ENCODE measurements around the gene HEATR3.
A peak's percentile ranks its signal among the peaks of the same experiment; 100 is the strongest.
"Not testable (repeated sequence)": the region's sequence is repeated elsewhere in the genome, so short reads cannot be mapped to it uniquely, and the experiment has no call there.

HEATR3 gene

DNA sequence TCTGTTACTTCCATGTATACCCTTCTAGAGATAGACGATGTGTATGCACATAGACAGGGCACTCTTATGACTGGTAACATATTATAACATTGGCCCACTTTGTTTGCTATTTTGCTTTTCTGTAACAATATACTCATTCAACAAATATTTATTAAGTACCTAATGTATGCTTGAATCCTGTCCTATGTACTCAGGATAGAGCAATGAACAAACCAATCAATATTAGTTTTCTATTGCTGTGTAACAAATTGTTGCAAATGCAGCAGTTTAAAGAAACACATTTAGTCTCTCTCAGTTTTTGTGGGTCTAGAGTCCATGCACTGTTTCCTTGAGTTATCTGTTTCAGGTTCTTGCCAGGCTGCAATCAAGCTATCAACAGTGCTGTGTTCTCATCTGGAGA lies 57.6 kb downstream of the HEATR3 start:
- Histone ChIP-seq H3K4me3 (ENCODE audit: low read length) (no peak overlapping the region), H3K9ac (ENCODE audit: low read length) (no peak overlapping the region), H3K36me3 (ENCODE audit: control insufficient read depth, insufficient read depth, low read length) (no peaks in the 10 kb centered on the region), H3K27ac (ENCODE audit: low read depth, low read length) (no peak overlapping the region), H3K27me3 (ENCODE audit: control insufficient read depth, insufficient read depth, low read length) (no peaks in the 10 kb centered on the region), H3K4me1 (ENCODE audit: control insufficient read depth, insufficient read depth, low read length) (no peaks in the 10 kb centered on the region)

DNA sequence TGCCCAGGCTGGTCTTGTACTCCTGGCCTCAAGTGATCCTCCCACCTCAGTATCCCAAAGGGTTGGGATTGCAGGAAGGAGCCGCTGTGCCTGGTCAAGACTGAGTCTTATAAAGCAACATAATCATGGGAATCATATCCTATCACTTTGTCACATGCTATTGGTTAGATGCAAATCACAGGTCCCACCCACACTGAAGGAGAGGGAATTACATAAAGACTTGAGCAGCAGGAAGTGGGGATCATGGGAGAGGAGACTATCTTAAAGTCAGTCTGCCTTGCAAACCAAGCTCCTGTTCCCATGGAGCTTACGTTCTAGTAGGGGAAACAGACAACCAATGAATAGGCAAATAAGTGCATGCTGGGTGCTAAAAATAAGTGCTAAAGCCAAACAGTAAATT lies 59.0 kb downstream of the HEATR3 start:
- H3K27ac ChIP-seq (ENCODE audit: low read depth, low read length) = no peak overlapping the region
- no peaks in the 10 kb centered on the region for H3K36me3 ChIP-seq (ENCODE audit: control insufficient read depth, insufficient read depth, low read length)
- H3K9ac ChIP-seq (ENCODE audit: low read length) = no peak overlapping the region
- H3K27me3 ChIP-seq (ENCODE audit: control insufficient read depth, insufficient read depth, low read length) = no peaks in the 10 kb centered on the region
- no peak overlapping the region for H3K4me3 ChIP-seq (ENCODE audit: low read length)
- no peaks in the 10 kb centered on the region for H3K4me1 ChIP-seq (ENCODE audit: control insufficient read depth, insufficient read depth, low read length)

- Histone ChIP-seq H3K4me3 (ENCODE audit: low read length) (no peak overlapping the region), H3K27ac (ENCODE audit: low read depth, low read length) (no peak overlapping the region), H3K27me3 (ENCODE audit: control insufficient read depth, insufficient read depth, low read length) (no peaks in the 10 kb centered on the region), H3K36me3 (ENCODE audit: control insufficient read depth, insufficient read depth, low read length) (no peaks in the 10 kb centered on the region), H3K4me1 (ENCODE audit: control insufficient read depth, insufficient read depth, low read length) (no peaks in the 10 kb centered on the region), H3K9ac (ENCODE audit: low read length) (no peak overlapping the region)
Measured at GRCh38 chr16:50126183-50126582, 60.4 kb downstream of the HEATR3 start.

DNA sequence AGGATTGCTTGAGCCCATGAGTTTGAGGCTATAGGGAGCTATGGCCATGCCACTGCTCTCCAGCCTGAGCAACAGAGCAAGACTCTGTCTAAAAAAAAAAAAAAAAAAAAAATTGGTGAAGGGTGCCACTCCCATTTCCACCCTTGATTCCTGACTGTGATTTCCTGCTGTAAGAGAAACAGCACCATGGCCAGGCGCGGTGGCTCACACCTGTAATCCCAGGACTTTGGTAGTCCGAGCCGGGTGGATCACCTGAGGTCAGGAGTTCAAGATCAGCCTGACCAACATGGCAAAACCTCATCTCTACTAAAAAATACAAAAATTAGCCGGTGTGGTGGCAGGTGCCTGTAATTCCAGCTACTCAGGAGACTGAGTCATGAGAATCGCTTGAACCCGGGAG lies 66.8 kb downstream of the HEATR3 start:
- H3K4me3 ChIP-seq (ENCODE audit: low read length); H3K27ac ChIP-seq (ENCODE audit: low read depth, low read length); H3K9ac ChIP-seq (ENCODE audit: low read length); H3K36me3 ChIP-seq (ENCODE audit: control insufficient read depth, insufficient read depth, low read length); H3K27me3 ChIP-seq (ENCODE audit: control insufficient read depth, insufficient read depth, low read length); H3K4me1 ChIP-seq (ENCODE audit: control insufficient read depth, insufficient read depth, low read length): not testable (repeated sequence)

- Histone ChIP-seq H3K36me3 (ENCODE audit: control insufficient read depth, insufficient read depth, low read length) (no peaks in the 10 kb centered on the region), H3K27ac (ENCODE audit: low read depth, low read length) (no peak overlapping the region), H3K4me3 (ENCODE audit: low read length) (no peak overlapping the region), H3K9ac (ENCODE audit: low read length) (no peak overlapping the region), H3K4me1 (ENCODE audit: control insufficient read depth, insufficient read depth, low read length) (no peaks in the 10 kb centered on the region), H3K27me3 (ENCODE audit: control insufficient read depth, insufficient read depth, low read length) (no peaks in the 10 kb centered on the region)
Measured at GRCh38 chr16:50133214-50133613, 67.4 kb downstream of the HEATR3 start.

DNA sequence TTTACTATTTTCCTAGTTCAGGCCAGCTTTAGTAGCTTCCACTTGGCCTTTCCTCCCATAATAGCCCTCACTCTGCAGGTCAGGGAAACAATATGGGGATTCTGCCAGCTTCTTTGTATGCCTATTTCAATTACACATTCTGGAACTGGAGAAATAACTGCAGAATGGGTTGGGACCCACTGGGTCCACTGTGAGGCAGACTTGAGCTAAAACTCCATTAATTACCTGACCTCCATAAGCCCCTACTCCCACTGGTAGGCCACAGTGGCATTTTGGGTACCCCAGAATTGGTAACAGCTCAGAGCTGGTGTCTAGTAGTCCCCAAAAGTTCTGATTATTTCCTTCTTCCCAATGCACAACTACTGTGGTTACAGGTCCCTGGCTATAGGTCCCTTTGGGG lies 70.6 kb downstream of the HEATR3 start:
- Histone ChIP-seq H3K27ac (ENCODE audit: low read depth, low read length) (no peak overlapping the region), H3K36me3 (ENCODE audit: control insufficient read depth, insufficient read depth, low read length) (no peaks in the 10 kb centered on the region), H3K4me3 (ENCODE audit: low read length) (no peak overlapping the region), H3K4me1 (ENCODE audit: control insufficient read depth, insufficient read depth, low read length) (no peaks in the 10 kb centered on the region), H3K9ac (ENCODE audit: low read length) (no peak overlapping the region), H3K27me3 (ENCODE audit: control insufficient read depth, insufficient read depth, low read length) (no peaks in the 10 kb centered on the region)

- no peak overlapping the region for H3K4me3 ChIP-seq (ENCODE audit: low read length)
- H3K4me1 ChIP-seq (ENCODE audit: control insufficient read depth, insufficient read depth, low read length) = no peaks in the 10 kb centered on the region
- no peak overlapping the region for H3K27ac ChIP-seq (ENCODE audit: low read depth, low read length)
- no peaks in the 10 kb centered on the region for H3K36me3 ChIP-seq (ENCODE audit: control insufficient read depth, insufficient read depth, low read length)
- no peaks in the 10 kb centered on the region for H3K27me3 ChIP-seq (ENCODE audit: control insufficient read depth, insufficient read depth, low read length)
- no peak overlapping the region for H3K9ac ChIP-seq (ENCODE audit: low read length)
Measured at GRCh38 chr16:50137268-50137667, 71.5 kb downstream of the HEATR3 start.

- no peaks in the 10 kb centered on the region for H3K4me1 ChIP-seq (ENCODE audit: control insufficient read depth, insufficient read depth, low read length)
- H3K27me3 ChIP-seq (ENCODE audit: control insufficient read depth, insufficient read depth, low read length) = no peaks in the 10 kb centered on the region
- H3K36me3 ChIP-seq (ENCODE audit: control insufficient read depth, insufficient read depth, low read length) = no peaks in the 10 kb centered on the region
- H3K9ac ChIP-seq (ENCODE audit: low read length) = no peak overlapping the region
- no peak overlapping the region for H3K4me3 ChIP-seq (ENCODE audit: low read length)
- no peak overlapping the region for H3K27ac ChIP-seq (ENCODE audit: low read depth, low read length)
Measured at GRCh38 chr16:50139580-50139979, 73.8 kb downstream of the HEATR3 start.

GRCh38 chr16:50144211-50144610 lies 78.4 kb downstream of the HEATR3 start:
- H3K4me3 ChIP-seq (ENCODE audit: low read length) = no peak overlapping the region
- no peaks in the 10 kb centered on the region for H3K4me1 ChIP-seq (ENCODE audit: control insufficient read depth, insufficient read depth, low read length)
- H3K27me3 ChIP-seq (ENCODE audit: control insufficient read depth, insufficient read depth, low read length) = no peaks in the 10 kb centered on the region
- H3K36me3 ChIP-seq (ENCODE audit: control insufficient read depth, insufficient read depth, low read length) = no peaks in the 10 kb centered on the region
- H3K9ac ChIP-seq (ENCODE audit: low read length) = no peak overlapping the region
- no peak overlapping the region for H3K27ac ChIP-seq (ENCODE audit: low read depth, low read length)

DNA sequence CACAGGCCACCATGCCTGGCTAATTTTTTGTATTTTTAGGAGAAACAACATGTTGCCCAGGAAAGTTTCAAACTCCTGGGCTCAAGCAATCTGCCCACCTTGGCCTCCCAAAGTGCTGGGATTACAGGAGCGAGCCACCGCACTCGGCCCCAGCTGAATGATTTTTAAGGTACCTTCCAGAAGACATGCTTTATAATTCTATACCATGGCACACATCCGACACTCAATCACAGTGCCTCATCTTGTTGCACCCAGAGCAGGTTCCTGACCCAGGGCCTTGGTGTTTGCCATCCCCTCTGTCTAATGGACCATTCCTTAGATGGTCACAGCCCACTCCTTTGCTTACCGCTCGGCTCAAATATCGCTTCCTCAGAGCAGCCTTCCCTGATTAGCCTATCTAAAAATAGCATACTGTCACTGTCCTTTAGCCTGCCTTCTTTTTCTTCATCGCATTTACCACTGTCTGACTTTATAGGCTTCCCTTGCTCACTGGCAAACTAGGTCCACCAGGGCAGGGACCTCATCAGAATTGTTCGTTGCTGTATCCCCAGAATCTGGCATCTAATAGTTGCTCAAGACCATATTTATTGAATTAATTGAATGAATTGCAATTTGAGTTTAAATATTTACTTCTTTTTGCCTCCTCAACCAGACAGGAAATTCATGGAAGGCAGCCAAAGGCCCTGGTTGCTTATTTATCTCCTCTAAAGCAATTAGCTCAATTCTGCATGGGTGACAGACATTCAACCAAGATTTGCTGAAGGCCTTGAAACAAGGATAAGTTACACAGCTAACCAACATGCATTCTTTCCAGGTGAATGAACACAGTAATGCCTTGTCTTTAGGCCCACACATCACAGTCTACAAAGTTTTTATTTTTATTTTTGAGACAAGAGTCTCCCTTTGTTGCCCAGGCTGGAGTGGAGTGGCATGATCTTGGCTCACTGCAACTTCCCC lies 81.0 kb downstream of the HEATR3 start:
- H3K4me3 ChIP-seq (ENCODE audit: low read length) = no peak overlapping the region
- H3K36me3 ChIP-seq (ENCODE audit: control insufficient read depth, insufficient read depth, low read length) = no peaks in the 10 kb centered on the region
- H3K27me3 ChIP-seq (ENCODE audit: control insufficient read depth, insufficient read depth, low read length) = no peaks in the 10 kb centered on the region
- no peaks in the 10 kb centered on the region for H3K4me1 ChIP-seq (ENCODE audit: control insufficient read depth, insufficient read depth, low read length)
- H3K9ac ChIP-seq (ENCODE audit: low read length) = no peak overlapping the region
- H3K27ac ChIP-seq (ENCODE audit: low read depth, low read length) = no peak overlapping the region

- Histone ChIP-seq H3K4me3 (ENCODE audit: low read length) (no peak overlapping the region), H3K4me1 (ENCODE audit: control insufficient read depth, insufficient read depth, low read length) (peaks cover 7% of the 10 kb centered on the region), H3K9ac (ENCODE audit: low read length) (no peak overlapping the region), H3K27ac (ENCODE audit: low read depth, low read length) (no peak overlapping the region), H3K36me3 (ENCODE audit: control insufficient read depth, insufficient read depth, low read length) (no peaks in the 10 kb centered on the region), H3K27me3 (ENCODE audit: control insufficient read depth, insufficient read depth, low read length) (no peaks in the 10 kb centered on the region)
Measured at GRCh38 chr16:50151322-50151721, 85.6 kb downstream of the HEATR3 start.

DNA sequence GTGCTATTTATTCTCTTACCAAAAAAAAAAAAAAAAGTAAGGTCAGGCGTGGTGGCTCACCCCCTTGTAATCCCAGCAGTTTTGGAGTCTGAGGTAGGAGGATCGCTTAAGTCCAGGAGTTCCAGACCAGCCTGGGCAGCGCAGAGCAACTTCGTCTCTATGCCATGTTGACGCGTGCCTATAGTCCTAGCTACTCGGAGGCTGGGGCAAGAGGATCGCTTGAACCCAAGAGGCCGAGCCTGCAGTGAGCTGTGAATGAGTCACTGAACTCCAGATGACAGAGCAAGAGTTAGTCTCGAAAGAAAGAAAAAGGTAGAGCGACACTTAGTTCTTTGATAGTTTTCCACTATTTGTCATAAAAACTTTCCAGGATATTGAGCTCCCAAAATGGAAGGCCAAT lies 86.0 kb downstream of the HEATR3 start:
- Histone ChIP-seq H3K36me3 (ENCODE audit: control insufficient read depth, insufficient read depth, low read length) (no peaks in the 10 kb centered on the region), H3K4me3 (ENCODE audit: low read length) (peak overlapping the region; percentile 70), H3K27ac (ENCODE audit: low read depth, low read length) (no peak overlapping the region), H3K27me3 (ENCODE audit: control insufficient read depth, insufficient read depth, low read length) (no peaks in the 10 kb centered on the region), H3K4me1 (ENCODE audit: control insufficient read depth, insufficient read depth, low read length) (peaks cover 7% of the 10 kb centered on the region), H3K9ac (ENCODE audit: low read length) (no peak overlapping the region)

GRCh38 chr16:50152351-50152806 lies 86.6 kb downstream of the HEATR3 start:
- no peaks in the 10 kb centered on the region for H3K36me3 ChIP-seq (ENCODE audit: control insufficient read depth, insufficient read depth, low read length)
- H3K4me3 ChIP-seq (ENCODE audit: low read length) = peak overlapping the region; percentile 70
- no peaks in the 10 kb centered on the region for H3K27me3 ChIP-seq (ENCODE audit: control insufficient read depth, insufficient read depth, low read length)
- H3K4me1 ChIP-seq (ENCODE audit: control insufficient read depth, insufficient read depth, low read length) = peaks cover 7% of the 10 kb centered on the region
- H3K9ac ChIP-seq (ENCODE audit: low read length) = peak overlapping the region; percentile 70
- H3K27ac ChIP-seq (ENCODE audit: low read depth, low read length) = peak overlapping the region; percentile 99

All from rectal smooth muscle tissue (tissue), 1 donor.